Measurements from ENCODE around the gene SCAP. TPM values are rescaled to one million over a fixed set of nuclear protein-coding genes. Genes with fewer than 3 reads are reported as not detected.
A peak's percentile ranks its signal among the peaks of the same experiment; 100 is the strongest.

SCAP gene
- total and polyA plus RNA-seq, 4 donors, result 44.1 to 91.8 (median 47.4) TPM

- Histone ChIP-seq H3K9me3 (ENCODE audit: control insufficient read depth in 4 of 4, insufficient read depth in 3 of 4, low read length in 3 of 4) (no peaks in the 10 kb centered on the region), H3K4me1 (ENCODE audit: control insufficient read depth in 5 of 5, insufficient read depth in 5 of 5, low read length in 5 of 5) (peaks cover 6 to 17% (median 8%) of the 10 kb centered on the region in 5 donors), H3K9ac (ENCODE audit: insufficient read depth in 1 of 2, low read length in 2 of 2) (peak overlapping the region in 1 of 2 donors; percentile 99), H3K27ac (ENCODE audit: low read depth in 1 of 2, low read length in 1 of 2) (peak overlapping the region in 1 of 2 donors; percentile 89), H3K4me3 (no peak overlapping the region), H3K36me3 (ENCODE audit: control insufficient read depth in 4 of 4, insufficient read depth in 4 of 4, low read length in 4 of 4) (peaks cover 0 to 2% (median 0%) of the 10 kb centered on the region in 4 donors), H3K27me3 (ENCODE audit: control insufficient read depth in 3 of 3, insufficient read depth in 3 of 3, low read length in 2 of 3) (no peaks in the 10 kb centered on the region)
- no peak for DNase-seq
- ATAC-seq (ENCODE audit: insufficient read depth, low FRiP score), result no peak
- 90 to 93% methylated on average over 19 of the region's 19 CpGs for WGBS, 2 donors
- no peak for TF ChIP-seq CTCF (IDR thresholded peaks at IDR 0.05; ENCODE audit: control extremely low read depth, extremely low read depth)
Measured at GRCh38 chr3:47379411-47379899, 96.3 kb downstream of the SCAP start.

- H3K4me1 ChIP-seq (ENCODE audit: control insufficient read depth in 5 of 5, insufficient read depth in 5 of 5, low read length in 5 of 5), result peaks cover 6 to 17% (median 8%) of the 10 kb centered on the region in 5 donors
- H3K4me3 ChIP-seq, result no peak overlapping the region
- no peaks in the 10 kb centered on the region for H3K9me3 ChIP-seq (ENCODE audit: control insufficient read depth in 4 of 4, insufficient read depth in 3 of 4, low read length in 3 of 4)
- ATAC-seq (ENCODE audit: insufficient read depth, low FRiP score), result no peak
- no peak for TF ChIP-seq CTCF (IDR thresholded peaks at IDR 0.05; ENCODE audit: control extremely low read depth, extremely low read depth)
- H3K36me3 ChIP-seq (ENCODE audit: control insufficient read depth in 4 of 4, insufficient read depth in 4 of 4, low read length in 4 of 4), result peaks cover 0 to 2% (median 0%) of the 10 kb centered on the region in 4 donors
- DNase-seq, result no peak
- no peaks in the 10 kb centered on the region for H3K27me3 ChIP-seq (ENCODE audit: control insufficient read depth in 3 of 3, insufficient read depth in 3 of 3, low read length in 2 of 3)
- H3K9ac ChIP-seq (ENCODE audit: insufficient read depth in 1 of 2, low read length in 2 of 2), result no peak overlapping the region
- no peak overlapping the region for H3K27ac ChIP-seq (ENCODE audit: low read depth in 1 of 2, low read length in 1 of 2)
Measured at GRCh38 chr3:47378869-47379268, 96.9 kb downstream of the SCAP start.

- 78 to 81% methylated on average over 2 of the region's 2 CpGs for WGBS, 2 donors
- DNase-seq, result no peak
Measured at GRCh38 chr3:47377186-47377585, 98.6 kb downstream of the SCAP start.

More at GRCh38 chr3:47377186-47377585, 98.6 kb downstream of the SCAP start:
- no peak for TF ChIP-seq CTCF (IDR thresholded peaks at IDR 0.05; ENCODE audit: control extremely low read depth, extremely low read depth)
- ATAC-seq (ENCODE audit: insufficient read depth, low FRiP score), result no peak
- H3K4me1 ChIP-seq (ENCODE audit: control insufficient read depth in 5 of 5, insufficient read depth in 5 of 5, low read length in 5 of 5), result peaks cover 4 to 17% (median 8%) of the 10 kb centered on the region in 5 donors
- no peaks in the 10 kb centered on the region for H3K9me3 ChIP-seq (ENCODE audit: control insufficient read depth in 4 of 4, insufficient read depth in 3 of 4, low read length in 3 of 4)
- H3K36me3 ChIP-seq (ENCODE audit: control insufficient read depth in 4 of 4, insufficient read depth in 4 of 4, low read length in 4 of 4), result no peaks in the 10 kb centered on the region
- H3K27me3 ChIP-seq (ENCODE audit: control insufficient read depth in 3 of 3, insufficient read depth in 3 of 3, low read length in 2 of 3), result no peaks in the 10 kb centered on the region
- no peak overlapping the region for H3K4me3 ChIP-seq
- H3K9ac ChIP-seq (ENCODE audit: insufficient read depth in 1 of 2, low read length in 2 of 2), result no peak overlapping the region
- no peak overlapping the region for H3K27ac ChIP-seq (ENCODE audit: low read depth in 1 of 2, low read length in 1 of 2)

Data from lung (tissue), 12 donors.